Head of caudate nucleus (tissue), 42 donors: ENCODE measurements around the gene TCHP.
A peak's percentile ranks its signal among the peaks of the same experiment; 100 is the strongest.
"Not testable (repeated sequence)": the region's sequence is repeated elsewhere in the genome, so short reads cannot be mapped to it uniquely, and the experiment has no call there.

Experiments
- DNase-seq, 42 donors: peaks; one replicate each; pipeline versions ENCODE4 v3.0.0 to v3.0.0-alpha.2; 2020 to 2021; ENCODE audit warnings: mixed read lengths in 7 of 42
- intact Hi-C: fragments of 100-400 bp; cut with DNase I; formaldehyde crosslinking; loops from one replicate; pipeline ENCODE4 v1.15.0; 2022

Gene TCHP

GRCh38 chr12:109926488-109927210 lies 26.6 kb downstream of the TCHP start:
- no peak for DNase-seq
- intact Hi-C loops, result no loop called here

- intact Hi-C loops, result no loop called here
- peak in 17 of 42 donors; percentile 15 to 56 (median 41) for DNase-seq
Measured at GRCh38 chr12:109927622-109928021, 27.5 kb downstream of the TCHP start.

GRCh38 chr12:109928058-109928656 lies 28.1 kb downstream of the TCHP start:
- no peak for DNase-seq
- intact Hi-C loops, result no loop called here

GRCh38 chr12:109929326-109929725 lies 29.3 kb downstream of the TCHP start:
- DNase-seq, intact Hi-C loops: not testable (repeated sequence)

GRCh38 chr12:109930028-109930800 lies 30.1 kb downstream of the TCHP start:
- DNase-seq, result no peak
- intact Hi-C loops, result no loop called here

- intact Hi-C loops, result no loop called here
- no peak for DNase-seq
Measured at GRCh38 chr12:109931143-109931542, 31.1 kb downstream of the TCHP start.

GRCh38 chr12:109932878-109933503 lies 32.9 kb downstream of the TCHP start:
- DNase-seq, result peak in 5 of 42 donors; percentile 7 to 50 (median 36)
- intact Hi-C loops, result no loop called here

- intact Hi-C loops, result no loop called here
- DNase-seq, result no peak
Measured at GRCh38 chr12:109934026-109934425, 34.0 kb downstream of the TCHP start.

- intact Hi-C loops, result no loop called here
- DNase-seq, result no peak
Measured at GRCh38 chr12:109937371-109937770, 37.3 kb downstream of the TCHP start.

GRCh38 chr12:109938947-109939346 lies 38.9 kb downstream of the TCHP start:
- intact Hi-C loops, result no loop called here
- DNase-seq, result no peak

- DNase-seq, result no peak
- intact Hi-C loops, result no loop called here
Measured at GRCh38 chr12:109939504-109939903, 39.4 kb downstream of the TCHP start.

- DNase-seq, result no peak
- intact Hi-C loops, result no loop called here
Measured at GRCh38 chr12:109940339-109940923, 40.4 kb downstream of the TCHP start.

GRCh38 chr12:109943811-109944210 lies 43.7 kb downstream of the TCHP start:
- DNase-seq, result no peak
- intact Hi-C loops, result no loop called here

- intact Hi-C loops, result no loop called here
- DNase-seq, result peak in 20 of 42 donors; percentile 10 to 64 (median 32)
Measured at GRCh38 chr12:109944561-109945359, 44.7 kb downstream of the TCHP start.

GRCh38 chr12:109946505-109946904 lies 46.4 kb downstream of the TCHP start:
- intact Hi-C loops, result no loop called here
- peak in 40 of 42 donors; percentile 18 to 77 (median 48) for DNase-seq

GRCh38 chr12:109946913-109947312 lies 46.8 kb downstream of the TCHP start:
- intact Hi-C loops, result no loop called here

GRCh38 chr12:109947521-109947920 lies 47.4 kb downstream of the TCHP start:
- intact Hi-C loops, result no loop called here
- no peak for DNase-seq

More at GRCh38 chr12:109946913-109947312, 46.8 kb downstream of the TCHP start:
- DNase-seq, result no peak

- intact Hi-C loops, result no loop called here
Measured at GRCh38 chr12:109948368-109948767, 48.3 kb downstream of the TCHP start.

More at GRCh38 chr12:109948368-109948767, 48.3 kb downstream of the TCHP start:
- no peak for DNase-seq
